NAMALWA (cell line): ENCODE measurements around the gene RDH13.
A peak's percentile ranks its signal among the peaks of the same experiment; 100 is the strongest.
"Not testable (repeated sequence)": the region's sequence is repeated elsewhere in the genome, so short reads cannot be mapped to it uniquely, and the experiment has no call there.

Experiments used
- DNase-seq: peaks from one replicate; pipeline ENCODE4 v3.0.0-alpha.2; 2015; ENCODE audit warnings: low spot score

The RDH13 gene

GRCh38 chr19:55075371-55075998, 12.5 kb upstream of the RDH13 start, which contains the start of gene EPS8L1:
EPS8L1 (plus strand) TSS chr19:55075869; CDS start chr19:55076445, 576 bp downstream.
- no peak for DNase-seq

- DNase-seq, result no peak
Measured at GRCh38 chr19:55071913-55072312, 9.0 kb upstream of the RDH13 start.

- no peak for DNase-seq
Measured at GRCh38 chr19:55071129-55071502, 8.2 kb upstream of the RDH13 start.

- no peak for DNase-seq
Measured at GRCh38 chr19:55070466-55071128, 7.6 kb upstream of the RDH13 start.

- DNase-seq, result no peak
Measured at GRCh38 chr19:55069865-55070197, 6.9 kb upstream of the RDH13 start.

GRCh38 chr19:55068950-55069864, 6.3 kb upstream of the RDH13 start:
- no peak for DNase-seq

- DNase-seq, result no peak
Measured at GRCh38 chr19:55067869-55068268, 4.9 kb upstream of the RDH13 start.

GRCh38 chr19:55066107-55066709, 3.3 kb upstream of the RDH13 start:
- DNase-seq, result no peak

GRCh38 chr19:55065516-55065915, 2.6 kb upstream of the RDH13 start:
- DNase-seq, result not testable (repeated sequence)

- DNase-seq, result no peak
Measured at GRCh38 chr19:55063492-55063843, 520 bp upstream of the RDH13 start.

- DNase-seq, result not testable (repeated sequence)
Measured at GRCh38 chr19:55060287-55060686, 2.7 kb downstream of the RDH13 start.

GRCh38 chr19:55058781-55059610, 4.0 kb downstream of the RDH13 start:
- peak; percentile 53 for DNase-seq

- DNase-seq, result no peak
Measured at GRCh38 chr19:55056827-55057226, 6.1 kb downstream of the RDH13 start.

GRCh38 chr19:55053735-55054134, 9.2 kb downstream of the RDH13 start:
- no peak for DNase-seq

GRCh38 chr19:55050749-55051532, 12.0 kb downstream of the RDH13 start:
- DNase-seq, result no peak

GRCh38 chr19:55048446-55048845, 14.5 kb downstream of the RDH13 start:
- DNase-seq, result no peak

- no peak for DNase-seq
Measured at GRCh38 chr19:55047951-55048350, 15.0 kb downstream of the RDH13 start.

- DNase-seq, result no peak
Measured at GRCh38 chr19:55046975-55047622, 15.8 kb downstream of the RDH13 start.

- no peak for DNase-seq
Measured at GRCh38 chr19:55044771-55045716, 17.9 kb downstream of the RDH13 start.
